ENCODE results near the gene CRIP3.
"Not testable (repeated sequence)": the region's sequence is repeated elsewhere in the genome, so short reads cannot be mapped to it uniquely, and the experiment has no call there.

The CRIP3 gene, protein sequence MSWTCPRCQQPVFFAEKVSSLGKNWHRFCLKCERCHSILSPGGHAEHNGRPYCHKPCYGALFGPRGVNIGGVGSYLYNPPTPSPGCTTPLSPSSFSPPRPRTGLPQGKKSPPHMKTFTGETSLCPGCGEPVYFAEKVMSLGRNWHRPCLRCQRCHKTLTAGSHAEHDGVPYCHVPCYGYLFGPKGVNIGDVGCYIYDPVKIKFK

DNA sequence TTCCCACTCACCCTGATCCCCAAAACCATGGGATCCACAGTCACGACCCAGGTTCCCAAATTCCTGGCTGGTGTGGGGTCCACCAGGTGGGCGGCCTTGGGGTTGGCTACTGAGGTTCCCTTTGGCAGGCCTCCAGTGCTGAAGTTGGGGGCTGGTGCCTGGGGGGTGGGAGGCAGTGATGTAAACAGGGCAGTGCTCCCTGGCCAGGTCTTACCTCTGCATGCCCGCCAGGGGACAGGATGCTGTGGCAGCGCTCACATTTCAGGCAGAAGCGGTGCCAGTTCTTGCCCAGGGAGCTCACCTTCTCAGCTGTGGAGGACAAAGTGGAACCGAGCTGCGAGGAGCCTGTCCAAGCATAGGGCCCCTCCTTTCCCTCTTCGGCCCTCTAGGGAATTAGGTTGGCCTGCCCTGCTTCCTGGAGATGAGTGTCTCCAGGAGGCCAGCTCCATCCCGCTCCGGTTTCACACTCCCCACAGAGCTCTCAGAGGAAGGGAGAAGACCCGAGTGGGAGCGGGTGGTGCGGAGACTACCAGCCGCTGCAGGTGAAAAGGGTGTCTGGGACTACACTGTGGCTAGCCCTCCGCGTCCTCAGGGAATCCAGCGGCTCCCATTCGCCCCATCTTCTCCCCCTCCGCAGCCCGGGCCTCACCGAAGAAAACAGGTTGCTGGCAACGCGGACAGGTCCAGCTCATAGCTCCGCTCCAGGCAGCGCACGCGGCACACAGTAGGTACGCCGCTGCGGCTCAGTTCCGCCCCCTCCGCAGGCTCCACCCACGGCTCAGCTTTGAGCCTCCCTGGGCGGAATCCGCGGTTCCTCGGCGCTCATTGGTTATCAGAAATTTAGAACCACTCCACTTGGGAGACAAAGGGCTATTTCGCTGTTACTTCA is at the start of gene CRIP3:
Gene CRIP3, minus strand, starts transcription at position 726 of the 889 bp plus-strand sequence. Its CDS starts 34 bp downstream, at position 692.
- no peak for DNase-seq

DNA sequence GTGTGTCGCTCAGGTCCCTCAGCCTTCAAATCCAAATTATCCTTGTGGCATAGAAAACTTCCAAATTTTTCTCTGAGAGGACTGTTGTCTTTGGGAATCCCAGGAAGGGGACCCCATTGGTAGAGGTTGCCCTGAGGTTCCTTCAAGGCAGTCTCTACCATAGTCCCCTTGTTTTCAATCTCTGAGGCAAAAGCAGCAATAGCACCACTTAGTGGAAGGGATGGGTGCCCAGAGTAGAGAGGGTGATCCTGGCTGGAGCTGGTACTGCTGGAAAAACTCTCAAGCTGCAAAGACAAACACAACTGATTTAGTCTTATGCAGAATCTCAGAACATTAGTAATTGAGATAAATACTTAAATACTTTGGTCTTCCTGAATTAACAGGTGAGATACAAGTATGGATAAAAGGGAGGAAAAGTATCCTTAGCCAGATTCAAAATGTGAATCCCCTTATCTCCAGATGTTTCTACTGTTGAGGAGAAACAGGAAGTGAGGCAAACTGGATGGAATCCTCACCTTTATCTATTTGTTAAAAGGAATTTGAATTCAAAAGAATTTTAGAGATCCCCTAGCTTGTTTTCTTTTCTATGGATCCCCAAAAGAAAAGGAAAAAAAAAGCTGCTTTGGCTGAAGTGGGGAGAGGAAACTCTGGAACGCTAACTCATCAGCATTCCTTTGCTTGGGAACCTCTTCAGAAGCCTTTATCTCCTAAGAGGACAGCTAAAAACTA is 47.4 kb upstream of the CRIP3 start:
- DNase-seq: no peak

DNA sequence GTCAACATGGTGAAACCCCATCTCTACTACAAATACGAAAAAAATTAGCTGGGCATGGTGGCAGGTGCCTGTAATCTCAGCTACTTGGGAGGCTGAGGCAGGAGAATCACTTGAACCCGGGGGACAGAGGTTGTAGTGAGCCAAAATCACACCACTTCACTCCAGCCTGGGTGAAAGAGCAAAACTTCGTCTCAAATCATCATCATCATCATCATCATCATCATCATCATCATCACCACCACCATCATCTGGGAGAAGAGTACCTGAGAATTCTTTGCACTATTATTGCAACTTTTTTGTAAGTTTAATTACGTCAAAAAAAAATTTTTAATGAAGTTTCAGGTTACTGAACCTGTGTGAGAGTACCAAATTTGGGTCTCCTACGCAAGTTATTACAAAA is 43.3 kb upstream of the CRIP3 start:
- not testable (repeated sequence) for DNase-seq

DNA sequence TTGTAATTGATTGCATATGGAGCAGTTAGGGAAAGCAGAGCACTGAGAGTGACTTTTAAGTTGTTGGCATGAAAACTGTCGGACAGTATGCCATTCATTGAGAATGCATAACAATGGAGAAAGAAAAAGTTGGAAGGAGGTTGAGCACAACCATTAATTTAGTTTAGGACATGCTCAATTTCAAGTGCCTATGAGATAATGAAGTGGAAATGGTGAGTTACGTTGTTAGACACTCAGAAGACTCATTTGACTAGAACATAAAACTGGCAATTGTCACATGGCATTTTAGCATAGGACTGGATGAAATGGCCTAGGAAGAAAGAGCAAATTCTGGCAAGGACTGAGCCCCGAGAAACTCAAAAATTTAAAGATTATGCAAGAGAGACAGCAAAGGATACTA is 38.8 kb upstream of the CRIP3 start:
- no peak for DNase-seq

DNA sequence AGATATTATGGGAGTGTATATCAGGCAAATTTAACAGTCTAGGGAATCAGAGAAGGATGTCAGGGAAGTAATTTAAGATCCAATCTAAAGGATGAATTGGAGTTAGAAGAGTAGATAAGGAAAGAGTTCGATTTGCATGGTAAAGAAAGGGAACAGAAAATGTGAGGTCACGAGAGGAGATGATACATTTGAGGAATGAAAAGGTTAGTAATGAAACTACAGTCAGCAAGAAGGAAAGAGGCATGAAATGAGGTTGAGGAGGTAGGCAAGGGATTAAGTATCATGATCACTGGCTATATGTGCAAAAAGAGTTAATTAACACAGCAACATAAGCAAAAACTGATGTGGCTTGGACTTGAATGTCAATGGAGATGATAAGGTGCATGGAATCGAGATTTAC is 38.4 kb upstream of the CRIP3 start:
- no peak for DNase-seq

DNA sequence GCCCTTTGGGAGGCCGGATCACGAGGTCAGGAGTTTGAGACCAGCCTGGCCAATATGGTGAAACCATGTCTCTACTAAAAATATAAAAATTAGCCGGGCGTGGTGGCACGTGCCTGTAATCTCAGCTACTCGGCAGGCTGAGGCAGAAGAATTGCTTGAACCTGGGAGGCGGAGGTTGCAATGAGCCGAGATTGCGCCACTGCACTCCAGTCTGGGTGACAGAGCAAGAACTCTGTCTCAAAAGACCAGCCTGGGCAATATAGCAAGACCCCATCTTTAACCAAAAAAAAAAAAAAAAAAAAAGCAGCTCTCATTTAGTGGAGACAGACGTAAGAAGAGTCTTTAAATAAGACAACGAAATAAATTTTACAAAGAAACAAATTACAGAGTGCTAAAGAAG is 37.6 kb upstream of the CRIP3 start:
- DNase-seq: not testable (repeated sequence)

DNA sequence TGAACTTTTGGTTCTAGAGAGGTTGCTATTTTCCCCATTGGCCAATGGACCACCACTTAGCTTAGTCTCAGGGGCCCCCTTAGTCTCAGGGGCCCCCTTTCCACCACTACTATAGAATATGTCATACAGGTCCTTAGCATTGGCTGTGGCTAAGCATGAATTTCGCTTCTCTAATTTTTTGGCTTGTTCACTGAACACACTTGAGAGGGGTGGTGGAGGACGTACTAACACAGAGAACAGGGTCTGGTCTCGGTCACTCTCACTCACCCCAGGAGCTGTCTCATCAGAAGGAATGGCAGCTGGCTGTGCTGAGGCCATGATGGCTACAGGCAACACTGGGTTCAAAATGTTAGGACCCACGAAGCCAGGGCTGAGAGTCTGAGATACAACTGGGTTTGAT is 30.5 kb upstream of the CRIP3 start:
- no peak for DNase-seq

DNA sequence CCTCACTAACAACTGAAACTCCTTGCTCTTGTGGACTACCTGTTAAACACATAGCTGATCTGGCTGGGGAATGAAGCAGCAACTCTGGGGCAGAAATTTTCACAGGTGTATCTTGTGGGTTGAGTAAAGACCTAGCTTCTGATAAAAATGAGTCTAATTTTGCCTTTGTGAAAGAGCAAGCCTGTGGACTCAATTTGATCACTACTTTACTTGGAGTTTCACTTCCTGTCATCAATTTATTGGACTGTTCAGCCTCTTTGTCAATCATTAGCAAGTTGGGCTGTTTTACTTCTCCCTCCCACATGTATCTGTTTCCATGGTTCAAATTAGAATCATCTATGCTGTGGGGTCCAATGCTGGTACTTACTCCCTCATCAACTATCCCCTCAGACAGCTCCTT is 29.6 kb upstream of the CRIP3 start:
- no peak for DNase-seq

DNA sequence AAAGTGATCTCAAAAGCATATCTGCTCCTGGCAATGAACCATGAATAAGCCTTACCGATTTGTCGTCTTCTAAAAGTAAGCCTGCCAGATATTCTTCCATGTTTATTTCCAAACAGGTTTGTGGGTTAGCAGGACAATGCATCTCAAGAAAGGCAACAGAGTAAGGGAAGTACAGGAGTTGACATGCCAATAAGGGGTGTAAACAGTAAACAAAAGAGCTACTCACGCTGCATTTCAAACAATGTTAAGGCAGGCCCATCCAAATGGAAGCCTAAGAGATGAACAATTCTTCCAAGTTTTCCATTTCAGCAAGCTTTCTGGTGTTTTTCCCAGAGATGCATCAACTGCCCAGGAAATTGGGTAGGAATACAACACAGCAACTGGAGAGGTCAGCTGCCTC is 27.8 kb upstream of the CRIP3 start:
- DNase-seq: no peak

DNA sequence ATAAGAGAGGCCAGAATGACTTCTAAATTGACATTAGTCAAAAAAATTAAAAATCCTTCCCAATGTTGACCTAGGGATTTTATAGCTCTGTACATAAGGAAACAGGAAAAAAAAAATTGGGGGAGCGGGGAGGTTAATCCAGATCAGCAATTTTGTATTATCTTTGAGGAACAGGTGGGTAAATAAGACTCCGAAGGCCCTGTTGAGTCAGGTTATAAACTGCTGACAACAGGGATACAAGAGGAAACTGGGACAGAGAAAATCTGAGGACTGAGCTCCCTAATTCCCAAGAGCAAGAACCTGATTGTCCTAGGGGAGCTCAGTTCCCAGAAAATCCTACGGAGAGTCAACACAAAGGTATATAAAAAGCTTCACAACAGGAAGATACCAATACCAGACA is 26.8 kb upstream of the CRIP3 start:
- no peak for DNase-seq

DNA sequence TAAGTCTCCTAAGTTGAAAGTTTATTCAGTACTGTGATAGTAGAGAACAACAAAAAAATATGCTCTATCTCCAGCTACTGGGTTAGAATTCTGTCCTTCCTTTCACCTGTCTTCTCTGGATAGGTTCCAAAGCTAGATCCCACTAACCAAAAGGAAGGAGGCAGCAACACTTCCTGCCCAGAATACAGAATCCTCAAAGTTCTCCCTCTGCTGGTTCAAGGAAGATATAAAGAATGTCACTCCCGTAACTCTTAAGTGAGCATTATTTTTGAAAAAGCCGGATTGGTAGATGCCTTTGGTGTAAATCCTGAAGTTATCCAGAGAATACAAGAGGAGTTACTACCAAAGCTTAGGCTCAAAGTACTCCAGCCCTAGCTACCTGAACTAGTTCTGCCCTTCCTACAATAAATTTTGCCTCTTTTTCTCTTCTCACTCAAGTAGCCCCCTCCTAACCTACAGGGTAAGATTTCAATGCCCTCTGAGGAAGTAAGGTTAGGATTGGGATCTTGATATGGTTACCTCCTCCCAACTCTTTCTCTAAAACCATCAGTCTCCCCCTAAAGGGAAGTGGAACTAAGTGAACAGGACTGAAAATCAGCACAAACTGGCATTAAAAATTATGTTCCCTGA is 26.0 kb upstream of the CRIP3 start:
- DNase-seq: peak in 1 of 14 donors; percentile 2

DNA sequence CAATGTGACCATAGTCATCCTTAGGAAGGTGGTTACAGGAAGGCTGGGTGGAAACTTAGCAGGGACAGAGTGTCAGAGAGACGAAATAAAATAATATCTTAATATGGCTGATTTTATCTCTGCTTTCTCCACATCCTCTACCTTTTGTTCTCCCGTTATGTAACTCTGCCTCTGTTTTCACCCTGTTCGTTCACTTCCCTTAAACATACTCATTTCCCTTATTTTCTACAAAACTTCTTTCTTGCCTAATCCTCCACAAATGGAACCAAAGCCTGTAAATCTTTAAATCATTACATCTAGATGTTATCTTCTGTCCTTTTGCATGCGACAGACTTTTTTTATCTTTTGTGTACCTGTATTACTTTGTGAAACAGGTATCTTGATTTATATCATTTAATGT is 23.3 kb upstream of the CRIP3 start:
- no peak for DNase-seq

DNA sequence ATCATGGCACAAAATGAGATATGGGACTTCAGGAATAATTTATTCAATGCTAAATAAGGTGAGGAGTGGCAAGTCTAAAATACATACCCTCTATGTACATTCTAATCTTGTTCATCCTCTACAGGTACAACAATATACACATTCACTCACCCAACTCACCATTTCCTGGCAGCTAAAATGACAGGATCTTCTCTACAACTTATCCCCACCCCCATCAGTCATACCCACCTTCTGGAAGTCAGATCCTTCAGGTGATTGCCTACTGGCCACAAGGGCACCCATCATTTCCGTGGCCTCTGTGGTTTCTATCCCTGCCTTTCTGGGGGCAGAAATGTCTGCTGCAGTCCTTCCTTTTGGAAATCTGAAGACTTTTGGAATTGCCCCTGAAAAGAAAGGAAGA is 22.8 kb upstream of the CRIP3 start:
- no peak for DNase-seq

DNA sequence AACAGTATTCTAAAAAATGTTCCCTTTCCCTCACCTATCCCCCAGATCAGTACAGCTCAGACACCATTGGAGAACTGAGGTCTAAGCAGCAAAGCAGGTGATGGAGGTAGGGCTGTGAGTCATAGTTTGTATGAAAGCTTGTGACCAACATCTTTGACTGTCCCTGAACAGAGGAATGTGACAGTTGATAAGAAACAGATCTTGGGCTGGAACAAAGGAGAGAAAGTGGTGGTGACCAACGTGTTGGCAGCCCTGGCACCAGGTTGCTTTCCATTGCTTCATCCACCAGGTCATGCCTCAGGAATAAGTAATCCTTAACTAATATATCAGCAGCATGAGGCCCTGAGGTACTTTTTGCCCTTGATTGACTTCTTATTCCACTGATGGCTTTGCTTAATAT is 19.9 kb upstream of the CRIP3 start:
- no peak for DNase-seq

DNA sequence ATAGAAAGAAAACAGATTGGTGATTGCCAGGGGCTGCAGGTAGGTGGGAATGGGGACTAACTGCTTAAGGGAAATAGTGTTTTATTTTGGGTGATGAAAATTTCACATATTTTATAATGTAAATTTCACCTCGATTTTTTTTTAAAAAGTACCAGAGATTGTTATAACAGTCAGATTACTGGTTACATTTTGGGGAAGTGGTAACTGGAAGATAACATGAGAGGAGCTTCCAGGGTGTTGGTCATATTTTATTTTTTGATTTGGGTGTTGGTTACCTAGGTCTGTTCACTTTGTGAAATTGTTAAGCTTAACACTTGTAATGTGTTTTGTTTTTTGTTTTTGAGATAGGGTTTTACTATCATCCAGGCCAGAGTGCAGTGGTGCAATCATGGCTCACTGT is 17.2 kb upstream of the CRIP3 start:
- DNase-seq: no peak

DNA sequence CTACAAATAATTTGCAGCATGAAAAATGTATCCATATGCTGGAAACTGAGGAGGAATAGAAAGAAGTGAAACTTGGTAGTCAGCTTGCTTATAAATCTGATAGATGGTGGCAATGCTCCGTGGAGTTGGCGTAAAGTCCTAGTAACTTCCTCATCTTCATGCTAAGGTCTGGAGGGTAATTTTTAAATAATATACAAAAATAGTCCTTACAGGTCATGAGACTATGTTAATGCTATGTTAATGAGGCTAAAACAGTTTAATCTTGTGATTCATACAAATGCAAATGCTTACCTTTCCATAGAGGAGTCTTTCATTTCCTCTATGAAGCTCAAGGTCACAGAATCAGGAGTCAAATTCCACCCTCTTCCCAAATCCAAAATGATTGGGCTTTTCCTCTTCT is 9.4 kb upstream of the CRIP3 start:
- no peak for DNase-seq

DNA sequence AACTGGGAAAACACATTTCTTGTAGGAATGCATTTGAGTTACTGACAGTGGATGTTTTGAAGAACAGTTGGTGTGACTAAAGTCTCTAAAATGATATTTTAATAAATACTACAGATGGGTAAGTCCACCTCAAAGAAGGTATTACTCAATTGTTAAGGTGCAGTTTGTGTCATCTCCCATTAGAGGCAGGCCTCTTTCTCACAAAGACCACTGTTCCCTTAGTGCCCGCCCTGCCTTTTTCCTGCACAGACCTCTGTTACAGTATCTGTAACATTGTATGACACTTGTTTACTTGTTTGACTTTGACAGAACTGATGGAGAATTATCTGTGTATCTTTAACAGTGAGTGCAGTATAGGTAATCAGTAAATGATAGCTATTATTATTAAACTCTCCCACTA is 5.2 kb upstream of the CRIP3 start:
- no peak for DNase-seq

DNA sequence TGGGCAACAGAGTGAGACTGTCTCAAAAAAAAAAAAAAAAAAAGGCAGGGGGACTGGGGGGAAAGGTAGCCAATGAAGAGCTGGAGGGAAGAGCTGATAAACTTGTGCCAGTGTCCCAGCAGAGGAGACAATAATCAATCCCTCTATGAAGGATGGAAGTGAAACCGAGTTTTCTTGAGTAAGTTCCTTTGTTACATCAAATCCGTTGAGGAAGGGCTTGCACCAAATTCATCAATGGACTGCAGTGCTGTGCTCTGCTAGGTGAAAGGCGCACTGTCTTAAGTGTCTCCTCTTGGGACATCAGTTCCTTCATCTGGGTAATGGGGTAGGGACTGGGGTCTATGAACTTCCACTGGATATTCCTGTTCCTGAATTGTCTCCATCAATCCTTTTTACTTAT is 3.0 kb upstream of the CRIP3 start:
- no peak for DNase-seq

DNA sequence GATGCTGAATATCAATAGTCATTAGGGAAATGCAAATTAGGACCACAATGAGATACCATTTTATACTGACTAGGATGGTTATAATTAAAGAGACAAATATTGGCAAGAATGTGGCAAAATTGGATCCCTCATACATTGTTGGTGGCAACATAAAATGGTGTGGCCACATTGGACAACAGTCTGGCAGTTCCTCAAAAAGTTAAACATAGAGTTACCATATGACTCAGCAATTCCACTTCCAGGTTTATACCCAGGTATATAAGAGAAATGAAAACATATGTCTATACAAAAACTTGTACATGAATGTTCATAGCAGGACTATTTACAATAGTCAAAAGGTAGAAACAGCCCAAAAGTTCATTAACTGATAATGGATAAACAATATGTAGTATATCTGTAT is 2.0 kb upstream of the CRIP3 start:
- no peak for DNase-seq

DNA sequence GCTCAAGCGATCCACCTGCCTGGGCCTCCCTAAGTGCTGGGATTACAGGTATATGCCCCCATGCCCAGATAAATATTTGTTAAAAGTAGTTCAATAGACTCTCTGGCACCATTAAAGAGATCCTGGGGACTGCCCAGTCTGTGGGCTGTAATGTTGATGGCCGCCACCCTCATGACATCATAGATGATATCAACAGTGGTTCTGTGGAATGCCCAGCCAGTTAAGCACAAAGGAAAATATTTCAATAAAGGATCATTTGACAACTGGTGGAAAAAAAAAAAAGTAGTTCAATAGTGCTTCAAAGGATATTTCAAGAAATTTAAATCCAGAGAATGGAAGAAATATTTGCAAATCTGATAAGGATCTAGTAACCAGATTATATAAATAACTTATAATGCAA is 1.5 kb upstream of the CRIP3 start:
- DNase-seq: no peak

DNA sequence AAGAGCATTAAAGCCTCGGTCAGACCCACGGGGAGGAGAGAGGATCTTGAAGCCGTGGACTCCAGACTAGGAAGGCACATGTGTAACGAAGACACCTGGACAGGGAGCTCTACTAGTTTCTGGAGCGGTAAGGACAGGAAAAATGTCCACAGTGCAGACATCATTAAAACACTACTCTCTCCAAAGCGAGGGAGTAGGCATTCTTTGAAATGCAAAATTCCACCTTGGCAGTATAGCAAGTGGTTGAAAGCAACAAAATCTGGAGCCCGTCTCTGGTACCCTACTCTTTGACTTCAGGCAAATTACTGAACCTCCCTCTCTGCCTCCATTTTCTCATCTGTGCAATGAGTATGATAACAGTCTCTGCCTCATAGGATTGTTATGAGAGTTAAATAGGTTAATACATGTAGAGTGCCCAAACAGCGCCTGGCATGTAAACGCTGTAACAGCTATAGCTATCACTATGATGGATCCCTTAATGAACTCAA is 408 bp upstream of the CRIP3 start:
- no peak for DNase-seq

DNA sequence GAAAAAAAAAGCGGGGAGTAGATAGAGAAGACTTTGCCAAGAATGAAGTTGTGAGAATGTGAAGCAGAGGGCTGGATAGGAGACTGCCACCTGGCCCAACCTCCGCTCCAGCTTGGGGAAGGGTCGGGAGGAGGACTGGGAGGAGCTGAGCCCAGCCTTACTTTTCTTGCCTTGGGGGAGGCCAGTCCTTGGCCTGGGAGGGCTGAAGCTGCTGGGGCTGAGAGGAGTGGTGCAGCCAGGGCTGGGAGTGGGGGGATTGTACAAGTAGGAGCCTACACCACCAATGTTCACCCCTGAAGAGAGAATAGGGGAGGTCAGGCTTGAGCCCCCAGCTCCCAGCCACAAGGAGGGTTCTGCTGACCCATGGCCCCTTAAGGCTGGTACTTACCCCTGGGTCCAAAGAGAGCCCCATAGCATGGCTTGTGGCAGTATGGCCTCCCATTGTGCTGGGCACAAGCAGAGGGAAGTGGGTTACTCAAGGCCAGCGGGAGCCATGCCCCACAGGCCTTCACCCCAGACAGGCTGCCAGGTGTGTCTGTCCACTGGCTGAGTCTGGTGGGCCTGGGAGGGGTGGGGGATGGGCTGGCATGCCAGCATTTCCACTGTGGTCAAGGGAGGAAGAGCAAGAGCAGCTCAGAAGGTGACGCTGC is 1.1 kb downstream of the CRIP3 start:
- no peak for DNase-seq
